ENCODE data around the gene EVC.
"Not testable (repeated sequence)": the region's sequence is repeated elsewhere in the genome, so short reads cannot be mapped to it uniquely, and the experiment has no call there.

EVC gene

DNA sequence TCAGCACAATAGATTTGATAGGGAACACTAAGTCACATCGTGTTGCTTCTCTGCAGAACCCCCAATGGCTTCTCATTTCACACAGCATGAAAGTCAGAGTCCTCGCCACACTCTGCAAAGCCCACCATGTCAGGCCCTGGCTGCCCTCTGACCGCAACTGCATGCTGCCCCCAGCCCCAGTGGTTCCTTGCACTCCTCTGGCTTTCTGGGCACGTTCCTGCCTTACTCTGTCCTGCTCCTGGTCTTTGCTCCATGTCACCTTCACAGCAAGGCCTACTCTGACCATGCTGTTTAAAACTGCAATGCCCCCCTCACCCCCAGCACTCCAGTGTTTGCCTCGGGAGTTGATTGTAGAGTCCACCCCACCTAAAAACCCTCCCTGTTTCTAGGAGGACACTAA lies 78.1 kb downstream of the EVC start:
- no peak for FAIRE-seq

- FAIRE-seq: no peak
These were observed 79.5 kb downstream of the EVC start for GRCh38 chr4:5790546-5790857.

DNA sequence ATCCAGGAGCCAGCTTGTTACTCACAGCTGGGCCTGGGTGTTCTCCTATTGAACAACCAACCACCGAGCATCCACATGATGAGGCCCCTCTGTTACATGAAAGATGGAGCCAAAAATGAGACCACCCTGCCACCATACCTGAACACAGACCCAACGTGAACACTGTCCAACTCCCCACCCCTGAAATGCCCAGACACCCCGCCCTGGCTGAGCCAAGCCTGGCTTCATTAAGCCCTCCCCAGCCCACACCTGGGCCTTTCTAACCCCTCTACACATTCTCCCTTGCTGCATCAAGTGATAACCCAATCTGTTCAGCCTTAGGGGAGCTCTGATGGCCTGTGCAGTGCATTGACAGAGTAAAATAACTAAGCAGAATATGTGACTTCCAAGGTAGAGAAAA lies 80.7 kb downstream of the EVC start:
- FAIRE-seq: no peak

- no peak for FAIRE-seq
These were observed 82.5 kb downstream of the EVC start for GRCh38 chr4:5793514-5793913.

- no peak for FAIRE-seq
These were observed 84.6 kb downstream of the EVC start for GRCh38 chr4:5795580-5795979.

GRCh38 chr4:5796976-5797375 lies 86.0 kb downstream of the EVC start:
- no peak for FAIRE-seq

DNA sequence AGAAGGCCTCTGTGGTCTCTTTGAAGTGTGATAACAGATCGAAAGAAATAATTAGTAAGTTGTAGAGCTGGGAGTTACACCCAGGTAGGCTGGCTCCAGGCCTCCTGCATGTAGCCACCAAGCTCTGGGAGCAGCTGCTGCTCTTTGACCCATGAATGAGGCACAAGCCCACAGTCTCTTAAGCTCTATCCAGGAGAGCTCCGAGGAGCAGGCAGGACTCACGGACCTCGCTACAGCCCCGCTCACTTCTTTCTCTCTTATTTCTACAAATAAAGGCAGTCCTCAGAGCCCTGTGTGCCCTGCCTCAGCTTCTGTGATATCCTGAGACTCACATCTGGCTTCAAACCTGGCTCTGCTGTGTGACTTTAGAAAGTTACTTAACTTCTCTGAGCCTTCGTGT lies 86.9 kb downstream of the EVC start:
- no peak for FAIRE-seq

- FAIRE-seq: no peak
These were observed 87.5 kb downstream of the EVC start for GRCh38 chr4:5798462-5798861.

- FAIRE-seq: no peak
These were observed 87.9 kb downstream of the EVC start for GRCh38 chr4:5798946-5799345.

DNA sequence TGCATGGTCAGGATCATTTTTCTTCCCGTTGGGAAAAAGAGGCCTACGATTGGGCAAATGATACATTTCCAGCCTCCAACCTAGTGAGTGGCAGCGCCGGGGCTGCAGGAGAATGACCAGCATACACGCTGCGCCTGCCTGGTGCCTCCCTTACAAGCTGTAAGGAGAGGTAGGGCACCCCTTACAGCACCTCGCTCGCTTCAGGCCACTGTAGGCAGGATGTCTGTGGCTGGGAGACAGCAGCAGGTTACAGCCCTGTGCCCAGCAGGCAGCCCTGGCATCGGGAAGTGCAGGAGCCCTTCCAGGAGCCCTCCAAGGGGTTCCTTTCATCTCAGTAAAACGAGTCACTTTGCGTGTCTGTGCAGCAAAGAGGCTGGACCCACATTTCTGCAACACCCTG lies 88.4 kb downstream of the EVC start:
- no peak for FAIRE-seq

DNA sequence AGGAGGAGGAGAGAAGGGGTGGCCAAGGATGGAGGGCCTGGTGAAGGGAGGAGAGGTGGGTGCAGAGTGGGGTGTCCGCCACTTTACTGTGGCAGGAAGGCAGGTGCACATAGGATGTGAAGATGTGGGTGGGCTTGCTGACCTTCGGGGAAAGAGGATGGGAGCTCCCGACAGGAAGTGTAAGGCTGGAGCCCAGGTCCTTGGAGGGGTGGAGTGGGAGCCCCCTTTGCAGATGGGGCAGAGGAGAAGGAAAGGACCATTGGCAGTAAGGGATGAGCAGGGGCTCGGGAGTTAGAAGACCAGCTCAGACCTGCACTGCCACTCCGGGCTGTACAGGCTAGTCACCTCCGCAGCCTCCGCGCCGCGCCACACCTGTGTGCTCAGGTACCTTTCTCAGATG lies 89.5 kb downstream of the EVC start:
- no peak for FAIRE-seq

GRCh38 chr4:5801696-5802095 lies 90.7 kb downstream of the EVC start:
- no peak for FAIRE-seq

DNA sequence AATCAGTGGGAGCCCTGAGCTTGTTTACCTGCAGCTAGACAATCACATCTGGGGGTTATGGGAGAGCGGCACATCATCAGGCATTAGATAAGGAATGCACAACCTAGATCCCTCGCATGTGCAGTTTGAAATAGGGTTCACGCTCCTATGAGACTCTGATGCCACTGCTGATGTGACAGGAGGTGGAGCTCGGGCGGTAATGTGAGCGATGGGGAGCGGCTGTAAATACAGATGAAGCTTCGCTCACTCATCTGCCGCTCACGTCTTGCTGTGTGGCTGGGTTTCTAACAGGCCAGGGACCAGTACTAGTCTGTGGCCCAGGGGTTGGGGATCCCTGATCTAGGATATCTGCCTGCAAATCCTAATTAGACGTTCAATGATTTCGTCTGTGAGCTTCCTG lies 91.6 kb downstream of the EVC start:
- FAIRE-seq: no peak

DNA sequence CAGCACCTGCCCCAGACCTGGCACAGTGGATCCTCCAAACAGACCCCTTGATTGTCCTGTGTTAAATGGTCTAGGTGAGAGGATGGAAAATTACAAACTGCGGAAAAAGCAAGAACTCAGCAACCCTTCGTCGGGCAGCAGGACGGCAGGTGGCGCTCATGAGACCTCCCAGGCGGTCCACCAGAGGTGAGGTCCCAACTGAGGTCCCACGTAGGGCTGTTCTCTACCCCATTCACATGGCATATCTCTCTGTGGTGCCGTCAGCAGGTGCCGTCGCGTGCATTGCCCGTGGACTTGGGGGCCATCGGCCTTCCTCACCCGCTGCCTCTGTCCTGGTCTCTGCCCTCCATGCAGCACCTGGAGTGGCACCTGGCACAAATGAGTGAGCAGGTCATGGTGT lies 93.7 kb downstream of the EVC start:
- no peak for FAIRE-seq

DNA sequence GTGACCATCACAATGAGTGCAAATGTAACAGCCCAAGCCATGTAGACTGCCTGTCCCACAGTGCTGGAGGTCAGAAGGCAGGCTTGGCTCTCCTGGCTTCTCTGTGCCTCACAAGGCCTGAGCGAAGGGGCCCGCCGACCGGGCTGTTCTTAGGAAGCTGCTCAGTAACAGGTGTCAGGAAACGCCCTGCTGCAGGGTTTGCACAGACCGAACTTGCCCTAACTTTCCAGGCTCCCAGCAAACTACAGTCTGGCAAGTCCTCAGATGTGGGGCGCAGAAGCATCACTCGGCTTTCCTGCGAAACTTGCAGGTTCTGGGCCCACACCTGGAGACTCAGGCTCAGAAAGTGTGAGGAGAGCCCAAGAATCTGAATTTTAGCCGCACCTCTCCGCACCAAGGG lies 94.3 kb downstream of the EVC start:
- no peak for FAIRE-seq

GRCh38 chr4:5808081-5808741 lies 97.2 kb downstream of the EVC start:
- no peak for FAIRE-seq

DNA sequence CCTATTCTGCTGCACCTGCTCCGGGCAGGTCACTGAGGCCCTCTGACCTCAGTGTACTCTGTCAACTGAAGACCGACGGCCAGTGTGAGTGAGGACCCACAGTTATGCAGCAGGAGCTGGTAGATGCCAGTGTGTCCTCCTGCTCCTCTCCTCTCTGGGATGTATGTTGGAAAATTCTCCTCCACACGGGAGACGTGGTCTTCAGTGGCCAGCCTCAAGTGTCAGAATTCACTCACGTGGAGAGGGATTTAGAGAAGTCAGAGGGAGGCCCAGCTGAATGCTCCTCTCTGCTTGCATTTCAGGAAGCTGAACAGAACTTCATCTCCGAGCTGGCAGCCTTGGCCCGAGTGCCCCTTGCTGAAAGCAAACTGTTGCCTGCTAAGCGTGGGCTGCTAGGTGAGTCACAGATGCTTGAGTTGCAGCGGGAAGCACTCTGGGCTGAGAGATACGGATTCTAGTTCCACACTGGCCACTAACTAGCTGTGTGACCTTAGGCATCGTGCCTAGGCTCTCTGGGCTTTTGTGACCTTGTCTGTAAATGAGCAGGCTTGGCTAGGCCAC lies 98.3 kb downstream of the EVC start:
- FAIRE-seq: no peak

GRCh38 chr4:5810151-5810550 lies 99.2 kb downstream of the EVC start:
- no peak for FAIRE-seq

DNA sequence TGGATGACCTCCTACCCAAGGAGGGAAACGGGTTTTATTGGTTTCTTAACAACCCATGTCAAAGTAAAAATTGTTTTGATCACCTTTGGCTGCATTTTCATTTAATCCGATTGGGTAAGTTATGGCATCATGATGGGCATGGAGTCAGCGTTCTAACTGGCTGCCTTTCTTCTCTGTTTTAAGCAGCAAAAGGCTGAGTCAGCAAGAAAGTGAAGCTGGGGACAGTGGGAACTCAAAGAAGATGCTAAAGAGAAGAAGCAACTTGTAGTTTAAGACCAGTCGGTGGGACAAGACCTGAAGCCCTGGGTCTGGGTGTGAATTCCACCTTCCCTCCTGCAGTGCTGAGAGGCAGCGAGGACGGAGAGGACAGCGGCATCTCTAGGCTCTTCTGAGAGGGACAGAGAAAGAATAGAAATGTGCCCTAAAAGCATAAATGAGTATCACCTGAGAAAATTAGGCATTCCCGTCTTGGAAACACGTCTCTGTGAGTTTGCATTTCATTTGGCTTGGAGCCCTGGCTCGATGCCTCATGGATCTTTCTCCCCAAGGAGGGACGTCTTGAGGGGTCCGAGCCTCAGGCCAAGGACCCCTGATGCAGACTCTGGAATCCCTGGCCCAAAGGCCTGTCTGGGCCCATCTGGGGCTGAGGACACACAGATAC lies 99.9 kb downstream of the EVC start:
- no peak for FAIRE-seq

GRCh38 chr4:5812057-5812456 lies 101.1 kb downstream of the EVC start:
- not testable (repeated sequence) for FAIRE-seq

- no peak for FAIRE-seq
These were observed 101.7 kb downstream of the EVC start for GRCh38 chr4:5812506-5813229.

DNA sequence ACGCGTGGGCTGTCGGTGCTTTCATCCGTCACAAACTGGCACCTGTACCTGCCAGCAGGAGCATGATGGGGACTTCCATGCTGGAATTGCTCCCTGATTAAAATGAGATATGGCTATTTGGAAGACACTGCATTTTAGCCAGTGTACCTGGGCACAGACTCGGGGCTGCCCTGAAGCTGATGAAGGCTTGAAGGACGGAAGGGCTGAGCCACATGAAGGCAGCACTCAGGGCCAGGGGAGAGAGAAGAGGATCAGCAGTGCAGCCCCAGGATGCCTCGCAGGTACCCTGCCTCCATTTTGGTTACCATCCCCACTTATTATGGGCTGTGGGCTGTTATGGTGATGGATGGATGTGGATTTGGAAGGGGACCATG lies 102.9 kb downstream of the EVC start:
- no peak for FAIRE-seq

GRCh38 chr4:5814421-5814820 lies 103.4 kb downstream of the EVC start:
- FAIRE-seq: no peak

DNA sequence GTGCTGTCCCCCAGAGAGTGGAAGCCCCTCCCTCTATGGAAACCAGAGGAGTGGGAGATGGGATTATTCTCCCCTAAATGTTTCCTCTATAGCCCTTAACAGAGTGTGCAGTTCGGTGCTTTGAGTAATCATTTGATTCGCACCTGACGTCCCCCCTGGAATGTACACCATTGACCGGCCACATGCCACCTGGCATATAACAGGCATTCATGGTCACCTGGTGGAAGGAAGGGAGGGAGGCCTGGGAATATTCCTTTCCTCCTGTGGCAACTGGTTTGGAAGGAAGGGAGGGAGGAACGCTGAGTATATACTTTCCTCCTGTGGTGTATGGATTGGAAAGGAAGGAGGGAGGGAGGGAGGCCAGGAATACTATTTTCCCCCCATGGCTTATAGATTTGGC lies 104.6 kb downstream of the EVC start:
- no peak for FAIRE-seq
